Measurements from ENCODE around the gene SPDEF.

- TF ChIP-seq CTCF (IDR thresholded peaks at IDR 0.05): no peak
- TF ChIP-seq POLR2A (IDR thresholded peaks at IDR 0.05): no peak
Observed at GRCh38 chr6:34560366-34561226, 4.5 kb upstream of the SPDEF start.

All from vagina (tissue), 2 donors.